H1 (cell line): ENCODE results near the gene ARRDC1. TPM values are rescaled to one million over a fixed set of nuclear protein-coding genes. Genes with fewer than 3 reads are reported as not detected.

ENCODE experiments used
- EP300 ChIP-seq, 2 experiments: IDR thresholded peaks; 1 replicate in 1 of 2; 2 replicates in 1 of 2; pipeline ENCODE4 v1.6.1; 2011 to 2012; ENCODE audit warnings: low read depth in 2 of 2, low read length in 2 of 2, mild to moderate bottlenecking in 2 of 2, borderline replicate concordance in 1 of 2, inconsistent platforms in 1 of 2, moderate library complexity in 1 of 2
- YY1 ChIP-seq: IDR thresholded peaks from 2 replicates; pipeline ENCODE4 v1.6.1; 2011; ENCODE audit warnings: low read depth, mild to moderate bottlenecking, low read length
- polyA plus RNA-seq, 7 experiments: library from polyadenylated mRNA; depleted of rRNA in 3 of 7; stranded (reverse) in 5 of 7; unstranded in 2 of 7; fragments of >200 nt in 5 of 7; fragments of 200-250 nt in 2 of 7; gene quantifications; 1 replicate in 5 of 7; 2 replicates in 1 of 7; 4 replicates in 1 of 7; pipeline versions ENCODE4 v1.2.1 to v1.2.3, GENCODE V29; 2011 to 2013; ENCODE audit warnings: missing spikeins in 2 of 7, mixed read lengths in 2 of 7
- total RNA-seq: library from RNA; stranded (reverse); fragmentation: NEBNext Ultra II Directional; extraction: Animal tissue kit (Norgen Biotek cat#: 25700); gene quantifications from 2 replicates; pipeline ENCODE4 v1.2.1, GENCODE V29; 2021

ARRDC1 gene
- total and polyA plus RNA-seq, 2 of the 8 experiments (the other 6 are each of a cell fraction or from before 2014, with no cell fraction given), result 22.0 to 58.4 TPM

DNA sequence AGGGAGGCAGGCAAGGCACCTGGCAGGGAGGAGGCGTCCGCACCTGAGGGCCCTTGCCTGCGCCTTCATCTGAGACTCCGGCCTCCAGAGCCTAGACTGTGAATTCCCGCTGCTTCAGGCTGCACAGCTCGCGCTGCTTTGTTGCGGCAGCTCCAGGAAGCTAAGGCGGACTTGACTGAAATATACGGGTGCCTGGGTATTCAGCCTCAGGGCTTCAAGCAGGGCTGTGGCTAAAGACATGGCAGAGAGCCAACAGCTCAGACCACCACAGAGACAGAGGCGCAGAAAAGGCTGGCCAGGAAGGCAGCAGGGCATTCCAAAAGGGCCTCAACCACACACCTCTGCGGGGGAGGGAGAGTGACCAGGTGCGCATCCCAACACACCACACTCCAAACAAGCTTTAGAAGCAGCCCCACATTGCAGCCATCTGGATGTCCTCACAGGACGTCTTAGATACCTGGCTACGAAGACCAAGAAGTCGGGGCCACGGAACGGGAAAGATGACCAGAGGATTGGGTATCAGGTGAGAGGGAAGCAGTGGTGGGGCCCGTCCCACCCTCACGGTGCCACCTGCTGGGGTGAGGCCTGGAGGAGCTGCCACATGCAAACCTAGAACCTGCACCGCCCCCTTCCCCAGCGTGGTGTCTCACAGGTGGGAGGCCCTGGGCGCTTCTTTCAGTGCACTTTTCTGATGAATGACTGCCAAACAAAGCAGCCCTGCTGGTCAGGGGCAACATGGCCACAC lies 25.1 kb upstream of the ARRDC1 start (continued):
- TF ChIP-seq YY1 (no peak), EP300 (IDR thresholded peaks at IDR 0.05; ENCODE audit: borderline replicate concordance in 1 of 2, low read depth in 2 of 2, low read length in 2 of 2) (no peak)
